Liver (tissue), 9 donors: ENCODE results near the gene PRRC2A. TPM values are rescaled to one million over a fixed set of nuclear protein-coding genes. Genes with fewer than 3 reads are reported as not detected.

Source experiments
- DNase-seq: peaks from one replicate; pipeline ENCODE4 v3.0.0-alpha.2; 2017; ENCODE audit warnings: low spot score
- H3K27ac ChIP-seq, 2 donors: one replicate each; pipeline ENCODE4 v1.7.0; 2013; ENCODE audit warnings: inconsistent platforms in 2 of 2, low read length in 2 of 2, control low read depth in 1 of 2, low read depth in 1 of 2, mild to moderate bottlenecking in 1 of 2
- H3K27me3 ChIP-seq, 4 donors: one replicate each; pipeline versions ENCODE4 v1.6.1 to v1.7.0; 2013; ENCODE audit warnings: low read length in 3 of 4, inconsistent platforms in 1 of 4, mild to moderate bottlenecking in 1 of 4, moderate library complexity in 1 of 4; ENCODE audit not compliant: control insufficient read depth in 4 of 4, insufficient read depth in 4 of 4
- H3K36me3 ChIP-seq, 4 donors: one replicate each; pipeline versions ENCODE4 v1.6.1 to v1.7.0; 2013; ENCODE audit warnings: low read length in 3 of 4, mild to moderate bottlenecking in 3 of 4, low read depth in 1 of 4, moderate library complexity in 1 of 4; ENCODE audit not compliant: control insufficient read depth in 4 of 4, insufficient read depth in 3 of 4
- H3K4me1 ChIP-seq, 4 donors: one replicate each; pipeline versions ENCODE4 v1.6.1 to v1.7.0; 2013; ENCODE audit warnings: low read length in 3 of 4, mild to moderate bottlenecking in 3 of 4, moderate library complexity in 1 of 4; ENCODE audit not compliant: control insufficient read depth in 4 of 4, insufficient read depth in 4 of 4
- H3K4me3 ChIP-seq, 3 donors: one replicate each; pipeline versions ENCODE4 v1.6.1 to v1.7.0; 2013; ENCODE audit warnings: low read length in 3 of 3, control low read depth in 1 of 3, low read depth in 1 of 3, mild to moderate bottlenecking in 1 of 3
- H3K9ac ChIP-seq, 2 donors: one replicate each; pipeline ENCODE4 v1.7.0; 2013; ENCODE audit warnings: low read length in 2 of 2, mild to moderate bottlenecking in 2 of 2, moderate library complexity in 2 of 2, control low read depth in 1 of 2, low read depth in 1 of 2
- H3K9me3 ChIP-seq, 4 donors: one replicate each; pipeline versions ENCODE4 v1.6.1 to v1.7.0; 2013; ENCODE audit warnings: low read length in 3 of 4; ENCODE audit not compliant: control insufficient read depth in 4 of 4
- EGR1 ChIP-seq, 2 donors: IDR thresholded peaks; 2 replicates each; pipeline ENCODE4 v1.6.1; 2016 to 2018; ENCODE audit warnings: antibody characterized with exemption in 2 of 2, low read depth in 2 of 2
- FOXA1 ChIP-seq: IDR thresholded peaks from 2 replicates; pipeline ENCODE4 v1.6.1; 2016; ENCODE audit warnings: antibody characterized with exemption
- FOXA2 ChIP-seq: IDR thresholded peaks from 2 replicates; pipeline ENCODE4 v1.6.1; 2016; ENCODE audit warnings: antibody characterized with exemption
- GABPA ChIP-seq, 2 donors: IDR thresholded peaks in 1 of 2; conservative IDR thresholded peaks in 1 of 2; 2 replicates each; pipeline ENCODE4 v1.6.1; 2016; ENCODE audit warnings: antibody characterized with exemption in 2 of 2, mild to moderate bottlenecking in 1 of 2, moderate library complexity in 1 of 2
- HNF4A ChIP-seq, 2 donors: conservative IDR thresholded peaks; 2 replicates each; pipeline ENCODE4 v1.6.1; 2016; ENCODE audit warnings: antibody characterized with exemption in 2 of 2, mild to moderate bottlenecking in 2 of 2
- NR2F2 ChIP-seq: IDR thresholded peaks from 2 replicates; pipeline ENCODE4 v1.6.1; 2016; ENCODE audit warnings: antibody characterized with exemption
- RAD21 ChIP-seq, 2 donors: IDR thresholded peaks; 2 replicates each; pipeline ENCODE4 v1.6.1; 2016; ENCODE audit warnings: antibody characterized with exemption in 2 of 2, mild to moderate bottlenecking in 2 of 2
- RXRA ChIP-seq, 2 donors: IDR thresholded peaks; 2 replicates each; pipeline ENCODE4 v1.6.1; 2017 to 2018; ENCODE audit warnings: antibody characterized with exemption in 2 of 2, mild to moderate bottlenecking in 1 of 2
- SP1 ChIP-seq: IDR thresholded peaks from 2 replicates; pipeline ENCODE4 v1.6.1; 2018; ENCODE audit warnings: antibody characterized with exemption, mild to moderate bottlenecking
- TAF1 ChIP-seq: conservative IDR thresholded peaks from 2 replicates; pipeline ENCODE4 v1.6.1; 2016; ENCODE audit warnings: antibody characterized with exemption, mild to moderate bottlenecking
- YY1 ChIP-seq: IDR thresholded peaks from 2 replicates; pipeline ENCODE4 v1.6.1; 2016; ENCODE audit warnings: antibody characterized with exemption, mild to moderate bottlenecking
- WGBS: extraction: QIAGEN DNeasy Blood & Tissue Kit; methylation state at CpG from one replicate; pipeline ENCODE4 v1.1.7; 2013; 5-methylcytosine and 5-hydroxymethylcytosine counted together
- polyA plus RNA-seq, 2 donors: library from polyadenylated mRNA; stranded (reverse) in 1 of 2; unstranded in 1 of 2; fragments of 200-250 nt in 1 of 2; fragments of >200 nt in 1 of 2; fragmentation: Nextera tagmentation in 1 of 2; extraction: Ambion mirVana in 1 of 2; gene quantifications; one replicate each; pipeline versions ENCODE4 v1.2.1 to v1.2.3, GENCODE V29; 2013 to 2015
- total RNA-seq, 2 donors: library from RNA; depleted of rRNA; stranded (reverse); fragments of >200 nt; gene quantifications; one replicate each; pipeline ENCODE4 v1.2.3, GENCODE V29; 2014
- TF ChIP-seq, protein P1 (sequence below): IDR thresholded peaks from 2 replicates; pipeline ENCODE4 v1.6.1; 2016; ENCODE audit warnings: antibody characterized with exemption
- TF ChIP-seq, protein P2 (sequence below): IDR thresholded peaks from 2 replicates; pipeline ENCODE4 v1.6.1; 2016; ENCODE audit warnings: antibody characterized with exemption, mild to moderate bottlenecking
- TF ChIP-seq, protein P3 (sequence below): IDR thresholded peaks from 2 replicates; pipeline ENCODE4 v1.6.1; 2016; ENCODE audit warnings: antibody characterized with exemption
- TF ChIP-seq, protein P4 (sequence below): fragments of 150-350 bp; IDR thresholded peaks from 2 replicates; pipeline ENCODE4 v1.5.1; 2017; ENCODE audit warnings: improper control_type of control experiment, low read depth, low read length; ENCODE audit not compliant: missing input control
- donor health status: healthy.
- donor health status: healthy.
- donor health status: healthy.
- donor health status: healthy.
- donor health status: healthy.

Gene PRRC2A
- total and polyA plus RNA-seq, 4 donors = 21.9 to 39.3 (median 29.5) TPM

DNA sequence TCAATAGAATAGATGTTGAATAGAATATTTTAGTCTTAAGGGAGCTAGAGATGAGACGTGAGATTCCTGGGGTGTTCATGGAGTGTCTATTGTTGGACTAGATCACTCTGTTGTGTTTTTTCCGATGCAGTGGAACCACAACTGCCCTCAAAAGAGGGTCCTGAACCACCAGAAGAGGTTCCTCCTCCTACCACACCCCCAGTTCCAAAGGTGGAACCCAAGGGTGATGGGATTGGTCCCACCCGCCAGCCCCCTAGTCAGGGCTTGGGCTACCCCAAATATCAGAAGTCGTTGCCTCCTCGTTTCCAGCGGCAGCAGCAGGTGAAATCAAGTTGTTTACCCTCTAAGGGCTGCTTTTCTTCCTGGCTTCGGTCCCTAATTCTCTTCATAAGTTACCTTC lies 8.5 kb downstream of the PRRC2A start:
- no peak overlapping the region for H3K9ac ChIP-seq
- DNase-seq = no peak
- no peaks in the 10 kb centered on the region for H3K9me3 ChIP-seq
- H3K36me3 ChIP-seq = peaks cover 48 to 90% (median 70%) of the 10 kb centered on the region in 4 donors
- no peak for TF ChIP-seq TAF1
- no peak for TF ChIP-seq YY1
- TF ChIP-seq, protein P1, sequence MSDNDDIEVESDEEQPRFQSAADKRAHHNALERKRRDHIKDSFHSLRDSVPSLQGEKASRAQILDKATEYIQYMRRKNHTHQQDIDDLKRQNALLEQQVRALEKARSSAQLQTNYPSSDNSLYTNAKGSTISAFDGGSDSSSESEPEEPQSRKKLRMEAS = no peak
- TF ChIP-seq RXRA (IDR thresholded peaks at IDR 0.05) = no peak
- no peak for TF ChIP-seq FOXA1
- H3K4me3 ChIP-seq = no peak overlapping the region
- H3K27ac ChIP-seq = no peak overlapping the region
- 94% methylated on average over 7 of the region's 7 CpGs for whole genome bisulfite sequencing
- H3K4me1 ChIP-seq = peaks cover 2 to 9% (median 5%) of the 10 kb centered on the region in 4 donors
- H3K27me3 ChIP-seq = no peaks in the 10 kb centered on the region

DNA sequence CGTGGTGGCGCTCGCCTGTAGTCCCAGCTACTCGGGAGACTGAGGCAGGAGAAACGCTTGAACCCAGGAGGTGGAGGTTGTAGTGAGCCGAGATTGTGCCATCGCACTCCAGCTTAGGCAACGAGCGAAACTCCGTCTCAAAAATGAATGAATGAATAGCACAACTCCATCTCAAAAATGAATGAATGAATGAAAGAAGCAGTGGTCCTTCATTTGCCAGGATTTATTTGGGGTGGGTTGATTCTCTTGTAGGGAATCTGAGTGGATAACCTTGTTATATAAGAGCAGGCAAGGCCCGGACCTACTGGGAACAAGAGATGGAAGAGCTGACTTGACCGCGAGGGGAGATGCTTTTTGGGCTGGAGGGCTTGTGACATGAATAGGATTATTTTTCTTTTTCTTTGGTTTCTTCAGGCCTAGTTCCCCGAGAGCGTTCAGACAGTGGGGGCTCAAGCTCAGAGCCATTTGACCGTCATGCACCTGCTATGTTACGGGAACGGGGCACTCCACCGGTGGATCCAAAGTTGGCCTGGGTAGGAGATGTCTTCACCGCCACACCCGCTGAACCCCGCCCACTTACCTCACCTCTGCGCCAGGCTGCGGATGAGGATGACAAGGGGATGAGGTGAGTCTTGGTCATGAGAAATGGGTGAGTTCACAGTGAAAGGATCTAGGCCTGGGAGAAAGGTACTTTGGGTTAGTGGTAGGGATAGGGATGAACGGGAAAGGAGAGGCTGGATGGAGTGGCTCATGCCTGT lies 9.8 kb downstream of the PRRC2A start:
- no peaks in the 10 kb centered on the region for H3K9me3 ChIP-seq
- no peak overlapping the region for H3K4me3 ChIP-seq
- no peak overlapping the region for H3K27ac ChIP-seq
- TF ChIP-seq RXRA (IDR thresholded peaks at IDR 0.05) (no peak), YY1 (no peak), FOXA1 (no peak), RAD21 (IDR thresholded peaks at IDR 0.05) (no peak), GABPA (IDR thresholded peaks at IDR 0.05 in 1 of 2, conservative IDR thresholded peaks at IDR 0.05 in 1 of 2) (no peak), HNF4A (conservative IDR thresholded peaks at IDR 0.05) (no peak), FOXA2 (no peak), NR2F2 (no peak), SP1 (no peak), EGR1 (IDR thresholded peaks at IDR 0.05; ENCODE audit: low read depth in 2 of 2) (no peak), TAF1 (no peak)
- TF ChIP-seq, protein P2, sequence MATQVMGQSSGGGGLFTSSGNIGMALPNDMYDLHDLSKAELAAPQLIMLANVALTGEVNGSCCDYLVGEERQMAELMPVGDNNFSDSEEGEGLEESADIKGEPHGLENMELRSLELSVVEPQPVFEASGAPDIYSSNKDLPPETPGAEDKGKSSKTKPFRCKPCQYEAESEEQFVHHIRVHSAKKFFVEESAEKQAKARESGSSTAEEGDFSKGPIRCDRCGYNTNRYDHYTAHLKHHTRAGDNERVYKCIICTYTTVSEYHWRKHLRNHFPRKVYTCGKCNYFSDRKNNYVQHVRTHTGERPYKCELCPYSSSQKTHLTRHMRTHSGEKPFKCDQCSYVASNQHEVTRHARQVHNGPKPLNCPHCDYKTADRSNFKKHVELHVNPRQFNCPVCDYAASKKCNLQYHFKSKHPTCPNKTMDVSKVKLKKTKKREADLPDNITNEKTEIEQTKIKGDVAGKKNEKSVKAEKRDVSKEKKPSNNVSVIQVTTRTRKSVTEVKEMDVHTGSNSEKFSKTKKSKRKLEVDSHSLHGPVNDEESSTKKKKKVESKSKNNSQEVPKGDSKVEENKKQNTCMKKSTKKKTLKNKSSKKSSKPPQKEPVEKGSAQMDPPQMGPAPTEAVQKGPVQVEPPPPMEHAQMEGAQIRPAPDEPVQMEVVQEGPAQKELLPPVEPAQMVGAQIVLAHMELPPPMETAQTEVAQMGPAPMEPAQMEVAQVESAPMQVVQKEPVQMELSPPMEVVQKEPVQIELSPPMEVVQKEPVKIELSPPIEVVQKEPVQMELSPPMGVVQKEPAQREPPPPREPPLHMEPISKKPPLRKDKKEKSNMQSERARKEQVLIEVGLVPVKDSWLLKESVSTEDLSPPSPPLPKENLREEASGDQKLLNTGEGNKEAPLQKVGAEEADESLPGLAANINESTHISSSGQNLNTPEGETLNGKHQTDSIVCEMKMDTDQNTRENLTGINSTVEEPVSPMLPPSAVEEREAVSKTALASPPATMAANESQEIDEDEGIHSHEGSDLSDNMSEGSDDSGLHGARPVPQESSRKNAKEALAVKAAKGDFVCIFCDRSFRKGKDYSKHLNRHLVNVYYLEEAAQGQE = no peak
- TF ChIP-seq, protein P1 = no peak
- TF ChIP-seq, protein P3, sequence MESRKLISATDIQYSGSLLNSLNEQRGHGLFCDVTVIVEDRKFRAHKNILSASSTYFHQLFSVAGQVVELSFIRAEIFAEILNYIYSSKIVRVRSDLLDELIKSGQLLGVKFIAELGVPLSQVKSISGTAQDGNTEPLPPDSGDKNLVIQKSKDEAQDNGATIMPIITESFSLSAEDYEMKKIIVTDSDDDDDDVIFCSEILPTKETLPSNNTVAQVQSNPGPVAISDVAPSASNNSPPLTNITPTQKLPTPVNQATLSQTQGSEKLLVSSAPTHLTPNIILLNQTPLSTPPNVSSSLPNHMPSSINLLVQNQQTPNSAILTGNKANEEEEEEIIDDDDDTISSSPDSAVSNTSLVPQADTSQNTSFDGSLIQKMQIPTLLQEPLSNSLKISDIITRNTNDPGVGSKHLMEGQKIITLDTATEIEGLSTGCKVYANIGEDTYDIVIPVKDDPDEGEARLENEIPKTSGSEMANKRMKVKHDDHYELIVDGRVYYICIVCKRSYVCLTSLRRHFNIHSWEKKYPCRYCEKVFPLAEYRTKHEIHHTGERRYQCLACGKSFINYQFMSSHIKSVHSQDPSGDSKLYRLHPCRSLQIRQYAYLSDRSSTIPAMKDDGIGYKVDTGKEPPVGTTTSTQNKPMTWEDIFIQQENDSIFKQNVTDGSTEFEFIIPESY = no peak
- TF ChIP-seq, protein P4, sequence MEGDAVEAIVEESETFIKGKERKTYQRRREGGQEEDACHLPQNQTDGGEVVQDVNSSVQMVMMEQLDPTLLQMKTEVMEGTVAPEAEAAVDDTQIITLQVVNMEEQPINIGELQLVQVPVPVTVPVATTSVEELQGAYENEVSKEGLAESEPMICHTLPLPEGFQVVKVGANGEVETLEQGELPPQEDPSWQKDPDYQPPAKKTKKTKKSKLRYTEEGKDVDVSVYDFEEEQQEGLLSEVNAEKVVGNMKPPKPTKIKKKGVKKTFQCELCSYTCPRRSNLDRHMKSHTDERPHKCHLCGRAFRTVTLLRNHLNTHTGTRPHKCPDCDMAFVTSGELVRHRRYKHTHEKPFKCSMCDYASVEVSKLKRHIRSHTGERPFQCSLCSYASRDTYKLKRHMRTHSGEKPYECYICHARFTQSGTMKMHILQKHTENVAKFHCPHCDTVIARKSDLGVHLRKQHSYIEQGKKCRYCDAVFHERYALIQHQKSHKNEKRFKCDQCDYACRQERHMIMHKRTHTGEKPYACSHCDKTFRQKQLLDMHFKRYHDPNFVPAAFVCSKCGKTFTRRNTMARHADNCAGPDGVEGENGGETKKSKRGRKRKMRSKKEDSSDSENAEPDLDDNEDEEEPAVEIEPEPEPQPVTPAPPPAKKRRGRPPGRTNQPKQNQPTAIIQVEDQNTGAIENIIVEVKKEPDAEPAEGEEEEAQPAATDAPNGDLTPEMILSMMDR = no peak
- no peak for DNase-seq
- no peak overlapping the region for H3K9ac ChIP-seq
- no peaks in the 10 kb centered on the region for H3K27me3 ChIP-seq
- 97% methylated on average over 25 of the region's 25 CpGs for WGBS
- H3K36me3 ChIP-seq = peaks cover 46 to 90% (median 66%) of the 10 kb centered on the region in 4 donors
- peaks cover 2 to 22% (median 17%) of the 10 kb centered on the region in 4 donors for H3K4me1 ChIP-seq
